Ishikawa (cell line): ENCODE measurements around the gene REEP3.

Source experiments
- CEBPB ChIP-seq: IDR thresholded peaks from 2 replicates; pipeline ENCODE4 v1.6.1; 2012
- CREB1 ChIP-seq: IDR thresholded peaks from 2 replicates; pipeline ENCODE4 v1.6.1; 2012; ENCODE audit warnings: low read depth
- EGR1 ChIP-seq: IDR thresholded peaks from 2 replicates; pipeline ENCODE4 v1.6.1; 2012
- EP300 ChIP-seq: IDR thresholded peaks from 2 replicates; pipeline ENCODE4 v1.6.1; 2012; ENCODE audit warnings: borderline replicate concordance
- FOXM1 ChIP-seq: IDR thresholded peaks from 2 replicates; pipeline ENCODE4 v1.6.1; 2012; ENCODE audit warnings: low read depth, borderline replicate concordance
- NFIC ChIP-seq: IDR thresholded peaks from 2 replicates; pipeline ENCODE4 v1.6.1; 2012
- RAD21 ChIP-seq: IDR thresholded peaks from 2 replicates; pipeline ENCODE4 v1.6.1; 2012; ENCODE audit warnings: low read depth
- REST ChIP-seq: IDR thresholded peaks from 2 replicates; pipeline ENCODE4 v1.6.1; 2012; ENCODE audit warnings: low read depth, mild to moderate bottlenecking
- TAF1 ChIP-seq: IDR thresholded peaks from 2 replicates; pipeline ENCODE4 v1.6.1; 2012; ENCODE audit warnings: low read depth, mild to moderate bottlenecking
- TCF12 ChIP-seq: IDR thresholded peaks from 2 replicates; pipeline ENCODE4 v1.6.1; 2012; ENCODE audit warnings: low read depth
- TEAD4 ChIP-seq: IDR thresholded peaks from 2 replicates; pipeline ENCODE4 v1.6.1; 2012
- USF1 ChIP-seq: IDR thresholded peaks from 2 replicates; pipeline ENCODE4 v1.6.1; 2012
- YY1 ChIP-seq: IDR thresholded peaks from 2 replicates; pipeline ENCODE4 v1.6.1; 2012; ENCODE audit warnings: low read depth
- ZBTB7A ChIP-seq: IDR thresholded peaks from 2 replicates; pipeline ENCODE4 v1.6.1; 2012; ENCODE audit warnings: low read depth
- TF ChIP-seq, protein P1 (sequence below): IDR thresholded peaks from 2 replicates; pipeline ENCODE4 v1.6.1; 2012

Gene REEP3

DNA sequence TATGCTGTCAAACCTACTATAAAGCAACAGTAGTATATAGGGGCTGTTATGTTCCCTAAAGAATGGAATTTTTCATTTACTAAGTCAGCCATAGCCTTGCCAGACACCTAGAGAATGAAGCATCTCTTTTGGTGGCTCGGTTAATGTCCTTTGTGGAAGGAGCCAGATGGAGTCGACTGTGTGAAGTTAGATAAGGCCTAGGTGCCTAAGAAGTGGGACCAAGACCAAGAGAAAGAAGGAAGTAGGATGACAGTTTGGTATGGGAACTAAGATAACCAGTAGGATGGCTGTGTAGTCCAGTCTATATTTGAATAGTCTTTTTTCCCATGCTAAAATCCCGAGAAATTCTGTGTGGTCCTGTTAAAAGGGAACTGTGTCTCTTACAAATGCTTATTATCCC, 62.2 kb downstream of the REEP3 start:
- TF ChIP-seq CREB1 (no peak), ZBTB7A (no peak), USF1 (no peak)

GRCh38 chr10:63583909-63584724, 62.9 kb downstream of the REEP3 start:
- TF ChIP-seq USF1 (no peak), YY1 (no peak), TAF1 (no peak)

GRCh38 chr10:63584725-63585035, 63.5 kb downstream of the REEP3 start:
- TF ChIP-seq TCF12 = no peak
- TF ChIP-seq ZBTB7A = no peak
- TF ChIP-seq FOXM1 = no peak
- no peak for TF ChIP-seq REST
- no peak for TF ChIP-seq YY1

DNA sequence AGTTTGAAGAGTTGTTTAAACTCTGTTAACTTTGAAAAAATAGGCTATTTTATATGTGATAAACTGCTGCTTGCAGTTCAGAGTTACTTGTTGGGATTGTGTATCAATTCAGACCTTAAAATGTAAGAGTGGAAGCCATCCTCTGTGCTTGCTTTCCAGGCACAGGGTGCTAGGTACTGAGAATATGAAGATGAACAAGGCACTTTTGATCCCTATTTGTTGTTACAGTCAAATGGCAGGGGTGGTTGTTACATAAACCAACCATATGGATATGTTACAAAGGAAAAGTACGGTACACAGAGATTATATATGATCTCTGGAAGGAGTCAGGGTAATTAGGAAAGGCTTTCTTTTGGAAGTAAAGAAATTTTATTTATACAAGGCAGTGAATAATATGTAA, 63.8 kb downstream of the REEP3 start:
- TF ChIP-seq CREB1 (no peak), TAF1 (no peak), YY1 (no peak), NFIC (no peak), USF1 (no peak), RAD21 (no peak), EGR1 (no peak), ZBTB7A (no peak), FOXM1 (no peak), TCF12 (no peak), EP300 (no peak), REST (no peak), TEAD4 (no peak), CEBPB (no peak)
- TF ChIP-seq, protein P1, sequence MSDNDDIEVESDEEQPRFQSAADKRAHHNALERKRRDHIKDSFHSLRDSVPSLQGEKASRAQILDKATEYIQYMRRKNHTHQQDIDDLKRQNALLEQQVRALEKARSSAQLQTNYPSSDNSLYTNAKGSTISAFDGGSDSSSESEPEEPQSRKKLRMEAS = no peak

DNA sequence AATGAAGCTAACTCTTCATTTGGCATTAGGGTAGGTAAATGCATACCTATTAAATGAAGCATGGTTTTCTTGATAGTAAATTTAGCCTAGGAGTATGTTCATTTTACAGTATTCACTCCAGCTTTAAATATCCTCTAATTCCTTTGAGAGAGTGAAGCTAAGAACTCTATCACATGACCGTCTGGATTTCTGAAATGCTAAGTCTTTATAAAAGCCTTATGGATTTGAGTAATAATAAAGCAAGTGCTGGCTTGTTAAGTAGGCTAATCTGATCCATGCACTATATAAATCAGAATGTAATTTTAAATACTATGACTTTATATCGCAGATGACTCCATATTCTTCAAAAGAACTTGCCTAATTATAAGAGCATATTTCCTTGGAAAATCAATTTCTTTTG, 64.8 kb downstream of the REEP3 start:
- TF ChIP-seq, protein P1 = no peak
- TF ChIP-seq TCF12 = no peak
- no peak for TF ChIP-seq TEAD4
- no peak for TF ChIP-seq EP300
- no peak for TF ChIP-seq USF1
- no peak for TF ChIP-seq RAD21
- no peak for TF ChIP-seq EGR1
- TF ChIP-seq TAF1 = no peak
- no peak for TF ChIP-seq REST
- TF ChIP-seq CEBPB = no peak
- no peak for TF ChIP-seq CREB1
